Loucy (cell line): Measurements from ENCODE around the gene NEO1.

Experiments used
- H2AFZ ChIP-seq: fragments of 200-600 bp; sonication (generic); 2 replicates; pipeline ENCODE4 v1.6.0; 2016; ENCODE audit warnings: antibody characterized with exemption, mild to moderate bottlenecking, low read length, moderate library complexity
- H3F3A ChIP-seq: fragments of 200-600 bp; 2 replicates; pipeline ENCODE4 v1.6.0; 2016; ENCODE audit warnings: antibody characterized with exemption, low read depth, mild to moderate bottlenecking
- H3K27me3 ChIP-seq: fragments of 200-600 bp; sonication (generic); 2 replicates; pipeline ENCODE4 v1.6.1; 2014; ENCODE audit warnings: low read length, mild to moderate bottlenecking; ENCODE audit not compliant: insufficient read depth, poor library complexity, severe bottlenecking
- H3K36me3 ChIP-seq: fragments of 200-600 bp; sonication (generic); 2 replicates; pipeline ENCODE4 v1.6.1; 2016; ENCODE audit warnings: low read length; ENCODE audit not compliant: insufficient read depth
- H3K4me1 ChIP-seq: fragments of 200-600 bp; sonication (generic); 2 replicates; pipeline ENCODE4 v1.5.1; 2014; ENCODE audit warnings: low read length, mild to moderate bottlenecking; ENCODE audit not compliant: insufficient read depth, poor library complexity, severe bottlenecking
- H3K4me2 ChIP-seq: fragments of 200-600 bp; sonication (generic); 2 replicates; pipeline ENCODE4 v1.6.0; 2014; ENCODE audit warnings: antibody characterized with exemption, low read length, low read depth, mild to moderate bottlenecking; ENCODE audit not compliant: poor library complexity, severe bottlenecking
- H3K4me3 ChIP-seq: fragments of 200-600 bp; sonication (generic); 2 replicates; pipeline ENCODE4 v1.5.1; 2014; ENCODE audit warnings: low read length, mild to moderate bottlenecking, mixed read lengths; ENCODE audit not compliant: poor library complexity, severe bottlenecking
- H3K79me2 ChIP-seq: fragments of 200-600 bp; sonication (generic); 2 replicates; pipeline ENCODE4 v1.6.1; 2014; ENCODE audit warnings: low read length; ENCODE audit not compliant: insufficient read depth
- H3K9ac ChIP-seq: fragments of 200-600 bp; sonication (generic); 2 replicates; pipeline ENCODE4 v1.6.0; 2014; ENCODE audit warnings: mild to moderate bottlenecking, low read depth, low read length, moderate library complexity; ENCODE audit not compliant: poor library complexity, severe bottlenecking
- H3K9me2 ChIP-seq: fragments of 200-600 bp; sonication (generic); replicated peaks from 2 replicates; pipeline ENCODE4 v1.6.1; 2016; ENCODE audit warnings: low read depth, low read length, mixed read lengths
- H3K9me3 ChIP-seq: fragments of 200-600 bp; sonication (generic); 2 replicates; pipeline ENCODE4 v1.6.1; 2014; ENCODE audit warnings: mild to moderate bottlenecking, antibody characterized with exemption, low read length, low read depth; ENCODE audit not compliant: insufficient read depth
- H4K20me1 ChIP-seq: fragments of 200-600 bp; sonication (generic); 2 replicates; pipeline ENCODE4 v1.6.0; 2014; ENCODE audit warnings: antibody characterized with exemption, low read length, mild to moderate bottlenecking; ENCODE audit not compliant: insufficient read depth, poor library complexity, severe bottlenecking
- CTCF ChIP-seq: fragments of 200-600 bp; sonication (generic); conservative IDR thresholded peaks from 2 replicates; pipeline ENCODE4 v1.5.1; 2014; ENCODE audit warnings: mild to moderate bottlenecking, antibody characterized with exemption, low read length
- EZH2phosphoT487 ChIP-seq: fragments of 200-600 bp; IDR thresholded peaks from 2 replicates; pipeline ENCODE4 v1.6.1; 2018; ENCODE audit warnings: antibody characterized with exemption, mild to moderate bottlenecking, moderate library complexity, borderline replicate concordance

The NEO1 gene

GRCh38 chr15:73026511-73027054 lies 25.7 kb upstream of the NEO1 start:
- H3K27me3 ChIP-seq, result no peaks in the 10 kb centered on the region
- no peaks in the 10 kb centered on the region for H3K9me3 ChIP-seq
- TF ChIP-seq EZH2phosphoT487, result no peak
- TF ChIP-seq CTCF, result no peak
- no peak overlapping the region for H2AFZ ChIP-seq
- H4K20me1 ChIP-seq, result no peaks in the 10 kb centered on the region
- H3K36me3 ChIP-seq, result no peaks in the 10 kb centered on the region
- no peak overlapping the region for H3K4me2 ChIP-seq
- H3K4me1 ChIP-seq, result no peaks in the 10 kb centered on the region
- no peaks in the 10 kb centered on the region for H3K79me2 ChIP-seq
- H3K9ac ChIP-seq, result no peak overlapping the region
- H3K4me3 ChIP-seq, result no peak overlapping the region
- no peaks in the 10 kb centered on the region for H3F3A ChIP-seq
- H3K9me2 ChIP-seq, result no peaks in the 10 kb centered on the region

- no peaks in the 10 kb centered on the region for H3K9me2 ChIP-seq
- H3K9ac ChIP-seq, result no peak overlapping the region
- no peaks in the 10 kb centered on the region for H3F3A ChIP-seq
- H4K20me1 ChIP-seq, result no peaks in the 10 kb centered on the region
- no peak overlapping the region for H3K4me3 ChIP-seq
- no peaks in the 10 kb centered on the region for H3K79me2 ChIP-seq
- H3K4me1 ChIP-seq, result no peaks in the 10 kb centered on the region
- H3K9me3 ChIP-seq, result no peaks in the 10 kb centered on the region
- TF ChIP-seq CTCF, result no peak
- no peak for TF ChIP-seq EZH2phosphoT487
- H3K36me3 ChIP-seq, result no peaks in the 10 kb centered on the region
- H3K27me3 ChIP-seq, result no peaks in the 10 kb centered on the region
- H2AFZ ChIP-seq, result no peak overlapping the region
- H3K4me2 ChIP-seq, result no peak overlapping the region
Measured at GRCh38 chr15:73028031-73028430, 24.2 kb upstream of the NEO1 start.

GRCh38 chr15:73028831-73029451 lies 23.3 kb upstream of the NEO1 start:
- no peak overlapping the region for H3K9ac ChIP-seq
- H3K27me3 ChIP-seq, result no peaks in the 10 kb centered on the region
- no peaks in the 10 kb centered on the region for H4K20me1 ChIP-seq
- no peak for TF ChIP-seq CTCF
- TF ChIP-seq EZH2phosphoT487, result no peak
- no peaks in the 10 kb centered on the region for H3F3A ChIP-seq
- H2AFZ ChIP-seq, result no peak overlapping the region
- H3K9me2 ChIP-seq, result no peaks in the 10 kb centered on the region
- no peaks in the 10 kb centered on the region for H3K4me1 ChIP-seq
- H3K9me3 ChIP-seq, result no peaks in the 10 kb centered on the region
- H3K79me2 ChIP-seq, result no peaks in the 10 kb centered on the region
- H3K4me2 ChIP-seq, result no peak overlapping the region
- no peak overlapping the region for H3K4me3 ChIP-seq
- H3K36me3 ChIP-seq, result no peaks in the 10 kb centered on the region
